ENCODE measurements around the gene SH2B2.

SH2B2 gene

DNA sequence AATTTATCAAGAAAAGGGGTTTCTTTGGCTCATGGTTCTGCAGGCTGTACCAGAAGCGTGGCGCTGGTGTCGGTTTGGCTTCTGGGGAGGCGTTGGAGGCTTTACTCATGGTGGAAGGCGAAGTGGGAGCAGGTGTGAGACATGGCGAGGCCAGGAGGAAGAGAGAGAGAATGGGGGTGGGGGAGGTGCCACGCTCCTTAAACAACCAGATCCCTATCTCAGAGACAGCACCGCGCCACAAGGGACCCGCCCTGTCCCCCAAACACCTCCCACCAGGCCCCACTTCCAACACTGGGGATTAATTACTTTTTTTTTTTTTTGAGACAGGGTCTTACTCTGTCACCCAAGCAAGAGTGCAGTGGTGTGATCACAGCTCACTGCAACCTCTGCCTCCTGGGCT lies 18.0 kb upstream of the SH2B2 start:
- DNase-seq, result no peak

DNA sequence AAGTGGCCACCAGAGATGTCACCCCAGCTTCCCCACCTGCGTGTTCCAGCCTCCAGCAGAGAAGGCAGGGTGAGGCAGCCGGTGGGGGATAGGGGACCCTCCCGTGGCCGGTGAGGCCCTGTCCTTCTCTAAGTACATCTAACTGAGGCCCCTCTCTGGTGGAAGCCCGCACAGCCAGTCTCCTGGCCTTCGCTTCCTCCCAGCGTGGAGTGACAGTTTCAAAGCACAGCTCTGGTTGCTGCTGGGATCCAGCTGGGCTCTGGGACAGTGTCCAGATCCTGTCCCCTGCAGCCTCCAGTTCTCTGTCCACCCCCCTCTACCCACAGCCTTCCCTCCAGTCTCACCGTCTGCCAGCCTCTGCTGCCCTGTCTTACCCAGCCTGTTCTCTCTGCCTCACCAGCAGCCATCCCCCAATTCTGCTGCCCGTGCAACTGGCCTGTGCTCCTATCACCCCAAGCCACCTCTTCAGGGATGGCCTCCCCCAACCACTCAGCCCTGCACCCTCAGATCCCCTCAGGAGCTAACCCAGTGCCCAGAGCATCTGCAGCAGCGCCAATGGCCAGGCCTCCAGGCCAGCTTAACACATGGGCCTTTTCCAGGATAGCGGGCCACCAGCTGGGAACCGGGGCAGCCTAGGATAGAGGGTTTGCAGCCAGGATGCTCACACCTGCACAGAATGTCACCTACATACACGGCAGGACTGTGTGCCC lies 16.3 kb upstream of the SH2B2 start:
- DNase-seq, result no peak

DNA sequence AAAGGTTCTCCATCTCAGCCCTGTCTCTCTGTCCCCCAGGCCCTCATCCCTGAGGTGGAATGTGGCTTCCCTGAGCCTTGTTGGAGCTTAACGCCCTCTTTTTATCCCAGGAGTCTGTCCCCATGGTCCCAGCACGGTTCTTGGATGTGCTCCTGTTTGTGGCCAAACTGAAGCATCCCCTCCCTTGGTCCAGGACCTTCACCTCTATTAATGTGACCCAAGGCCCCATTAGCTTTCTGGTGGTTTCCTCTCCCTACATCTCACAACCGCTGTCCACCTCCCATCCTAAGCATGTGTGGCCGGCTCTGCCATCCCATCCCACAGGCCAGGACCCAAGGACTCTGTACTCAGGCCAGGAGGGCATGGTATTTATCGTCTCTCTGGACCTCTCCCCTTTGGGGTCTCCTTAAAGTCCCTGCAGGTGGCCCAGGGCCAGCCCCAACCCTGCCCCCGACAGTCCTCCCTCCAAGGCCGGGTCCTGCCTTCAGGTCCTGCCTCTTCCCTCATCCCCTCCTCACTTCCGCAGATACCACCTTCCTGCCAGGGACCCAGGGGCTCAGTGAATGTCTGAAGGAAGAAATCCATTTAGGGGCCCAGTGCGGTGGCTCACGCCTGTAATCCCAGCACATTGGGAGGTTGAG lies 15.4 kb upstream of the SH2B2 start:
- DNase-seq, result no peak

DNA sequence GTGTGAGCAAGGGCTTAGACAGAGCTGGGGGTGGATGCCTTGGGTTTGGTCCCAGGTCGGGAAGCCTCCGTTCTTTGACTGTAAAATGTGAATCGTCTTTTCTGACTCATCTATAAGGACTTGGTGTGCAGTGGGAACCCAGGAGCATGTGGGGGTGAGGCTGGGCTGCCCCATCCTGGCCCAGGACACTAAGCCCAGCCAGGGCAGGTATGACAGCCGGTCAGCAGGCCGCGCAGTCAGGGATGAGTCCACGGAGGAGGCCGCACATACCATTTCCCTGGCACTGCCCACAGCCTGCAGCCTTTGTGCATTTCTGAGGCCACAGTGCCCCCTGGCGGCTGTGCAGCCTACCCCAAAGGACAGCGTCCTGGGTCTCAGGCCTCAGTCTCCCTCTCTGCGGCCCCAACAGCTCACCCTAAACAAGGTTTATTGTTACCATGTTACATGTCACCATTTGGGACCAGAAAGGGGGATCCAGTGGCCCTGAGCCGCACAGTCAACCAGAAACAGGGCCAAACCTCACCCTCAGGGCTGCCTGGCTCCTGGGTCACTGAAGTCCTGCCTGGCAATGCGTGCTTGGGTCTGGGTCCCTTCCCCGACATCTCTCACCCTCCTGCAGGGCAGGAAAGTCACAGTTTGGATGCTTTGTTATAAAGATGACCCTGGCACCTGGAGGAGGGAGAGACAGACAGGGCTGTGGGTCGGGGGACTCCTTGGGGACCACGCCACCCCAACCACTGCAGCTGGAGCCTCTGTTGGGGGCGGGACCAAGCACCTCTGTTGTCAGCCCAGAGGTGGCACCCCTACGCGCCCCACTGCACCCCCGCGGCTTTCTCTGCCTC lies 14.4 kb upstream of the SH2B2 start:
- DNase-seq, result peak; percentile 75

DNA sequence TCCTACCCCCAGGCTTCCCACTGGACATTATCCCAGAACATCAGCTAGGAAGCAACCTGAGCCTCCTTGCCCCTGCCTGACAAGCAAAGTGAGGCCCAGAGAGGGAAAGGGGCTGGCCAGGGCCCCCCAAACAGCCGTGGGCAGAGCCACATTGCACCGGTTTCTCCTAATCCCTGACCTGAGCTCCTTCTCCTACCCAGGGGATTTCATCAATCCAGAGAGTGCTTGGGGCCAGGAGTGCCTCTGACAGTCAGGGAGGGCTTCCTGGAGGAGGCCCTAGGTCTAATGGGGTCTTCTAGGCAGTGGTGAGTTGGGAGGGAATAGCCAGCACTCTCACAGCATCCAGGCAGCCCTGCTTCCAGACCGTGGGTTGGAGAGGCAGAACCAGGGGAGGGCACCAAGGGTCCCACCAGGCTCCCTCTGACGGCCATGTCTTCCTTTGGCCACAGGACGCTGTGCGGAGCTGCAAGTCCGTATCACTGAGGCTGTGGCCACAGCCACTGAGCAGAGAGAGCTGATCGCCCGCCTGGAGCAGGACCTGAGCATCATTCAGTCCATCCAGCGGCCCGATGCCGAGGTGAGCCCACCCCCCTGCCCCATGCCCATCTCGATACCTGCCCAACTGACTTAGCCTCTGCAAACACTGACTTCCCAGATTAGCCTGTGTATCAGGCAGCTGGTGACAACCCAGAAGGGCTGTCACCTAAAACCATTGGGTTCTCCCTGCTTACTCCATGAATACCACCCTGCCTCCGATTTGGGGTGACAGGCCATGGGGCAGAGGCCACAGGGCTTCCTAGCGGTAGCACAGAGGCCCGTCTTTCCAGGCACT lies 13.5 kb upstream of the SH2B2 start:
- no peak for DNase-seq

DNA sequence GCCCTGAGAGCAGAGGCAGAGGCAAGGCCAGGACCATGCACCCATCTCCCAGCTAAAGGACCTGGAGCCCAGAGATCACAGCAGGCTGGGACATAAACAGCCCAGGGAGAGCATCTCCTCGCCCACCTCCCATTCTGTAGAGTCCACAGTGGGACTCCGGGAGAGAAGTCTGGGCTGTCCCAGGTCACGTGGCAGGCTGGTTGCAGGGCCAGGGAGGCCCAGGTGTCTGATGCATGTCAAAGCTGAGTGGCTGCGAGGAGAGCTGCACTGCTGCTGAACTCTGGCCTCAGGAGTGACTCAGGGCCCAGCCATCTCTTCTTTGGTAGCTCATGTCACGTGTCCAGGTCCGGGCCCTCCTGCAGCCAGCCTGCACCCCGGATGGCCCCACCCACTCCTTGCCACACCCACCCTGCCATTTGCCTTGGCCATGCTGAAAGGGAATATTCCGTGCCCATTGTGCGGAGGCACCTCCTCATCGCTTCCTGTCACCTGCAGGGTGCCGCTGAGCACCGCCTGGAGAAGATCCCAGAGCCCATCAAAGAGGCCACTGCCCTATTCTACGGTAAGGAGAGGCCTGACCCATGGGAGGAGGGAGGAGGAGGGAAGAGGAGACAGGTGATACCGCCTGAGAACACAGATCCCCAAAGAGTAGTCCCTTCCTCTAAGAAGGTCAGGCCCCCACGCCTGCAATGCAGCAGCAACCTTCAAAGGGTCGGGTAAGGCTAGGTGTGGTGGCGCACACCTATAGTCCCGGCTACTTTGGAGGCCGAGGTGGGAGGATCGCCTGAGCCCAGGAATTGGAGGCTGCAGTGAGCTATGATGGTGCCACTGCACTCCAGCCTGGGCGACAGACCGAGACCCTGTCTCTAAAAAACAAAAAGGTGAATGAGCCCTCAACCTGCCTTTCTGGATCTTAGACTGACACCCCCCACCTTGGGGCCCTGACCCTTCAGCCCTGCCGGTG lies 12.6 kb upstream of the SH2B2 start:
- DNase-seq, result peak; percentile 24

DNA sequence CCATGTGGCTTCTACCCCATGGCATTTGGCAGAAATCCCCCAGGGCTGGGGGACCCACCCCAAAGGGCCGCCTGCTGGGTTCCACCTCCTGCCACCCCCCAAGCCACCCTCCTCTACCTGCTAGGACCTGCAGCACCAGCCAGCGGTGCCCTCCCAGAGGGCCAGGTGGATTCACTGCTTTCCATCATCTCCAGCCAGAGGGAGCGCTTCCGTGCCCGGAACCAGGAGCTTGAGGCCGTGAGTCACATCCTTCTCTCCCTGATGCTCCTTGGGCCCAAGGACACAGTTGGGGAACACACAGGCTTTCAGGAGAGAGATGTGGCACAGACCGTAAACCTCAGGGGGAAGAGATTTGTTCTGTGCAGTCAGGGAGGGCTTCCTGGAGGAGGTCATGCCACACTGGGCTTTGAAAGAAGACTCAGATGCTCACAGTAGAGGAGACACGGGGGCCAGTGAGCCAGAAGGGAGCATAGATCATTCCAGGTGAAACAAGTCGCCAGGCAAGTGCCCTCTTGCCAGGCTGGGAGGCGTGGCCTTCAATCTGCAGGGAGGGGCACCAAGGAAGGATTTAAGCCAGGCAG lies 11.5 kb upstream of the SH2B2 start:
- DNase-seq, result no peak

DNA sequence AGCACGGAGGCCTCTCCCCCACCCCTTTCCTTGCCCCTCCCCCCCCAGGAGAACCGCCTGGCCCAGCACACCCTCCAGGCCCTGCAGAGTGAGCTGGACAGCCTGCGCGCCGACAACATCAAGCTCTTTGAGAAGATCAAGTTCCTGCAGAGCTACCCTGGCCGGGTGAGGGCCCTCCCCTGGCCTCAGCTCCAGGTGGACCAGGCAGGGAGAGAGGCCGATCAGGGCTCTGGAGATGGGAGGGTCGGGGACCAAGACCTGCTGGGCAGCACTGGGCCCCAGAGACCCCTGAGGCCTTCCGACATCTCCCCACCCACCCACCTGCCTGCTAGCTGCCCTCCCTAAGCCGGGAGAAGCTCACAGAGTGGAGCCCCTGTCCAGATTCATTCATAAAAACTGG lies 8.8 kb upstream of the SH2B2 start:
- no peak for DNase-seq

DNA sequence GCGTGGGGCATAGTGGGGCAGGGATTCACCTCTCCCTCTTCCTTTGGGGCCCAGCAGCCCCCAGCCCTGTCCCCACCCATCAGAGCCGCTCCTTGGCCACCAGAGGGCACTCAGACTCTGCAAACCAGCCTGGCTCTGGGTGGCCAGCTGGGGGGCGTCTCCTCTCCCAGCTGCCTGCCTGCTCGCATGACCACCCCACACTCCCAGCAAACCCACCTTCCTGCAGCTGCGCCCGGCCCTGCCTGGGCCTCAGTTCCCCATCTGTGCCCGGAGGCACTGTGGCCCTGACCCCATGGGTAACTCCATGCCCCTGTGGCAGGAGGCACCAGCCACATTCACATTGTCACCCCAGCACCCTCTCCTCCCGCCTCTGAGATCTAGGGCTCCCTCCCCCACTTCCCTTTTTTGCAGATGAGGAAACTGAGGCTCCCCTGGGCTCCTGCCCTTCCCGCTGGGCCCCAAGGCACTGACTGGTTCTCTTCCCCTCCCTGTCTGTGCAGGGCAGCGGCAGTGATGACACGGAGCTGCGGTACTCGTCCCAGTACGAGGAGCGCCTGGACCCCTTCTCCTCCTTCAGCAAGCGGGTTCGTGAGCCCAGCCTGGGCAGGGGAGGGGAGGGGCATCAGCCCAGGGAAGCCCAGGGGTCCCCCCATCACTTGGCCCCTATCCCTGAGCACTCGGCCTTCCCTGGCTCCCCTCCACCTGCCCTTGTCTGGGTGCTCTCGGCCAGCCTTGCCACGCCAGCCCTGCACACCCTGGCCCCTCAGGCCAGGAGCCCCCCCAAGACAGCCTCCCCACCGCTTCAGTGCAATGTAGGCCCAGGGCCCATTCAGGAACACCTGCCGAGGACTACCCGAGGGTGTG lies 6.9 kb upstream of the SH2B2 start:
- peak; percentile 79 for DNase-seq

DNA sequence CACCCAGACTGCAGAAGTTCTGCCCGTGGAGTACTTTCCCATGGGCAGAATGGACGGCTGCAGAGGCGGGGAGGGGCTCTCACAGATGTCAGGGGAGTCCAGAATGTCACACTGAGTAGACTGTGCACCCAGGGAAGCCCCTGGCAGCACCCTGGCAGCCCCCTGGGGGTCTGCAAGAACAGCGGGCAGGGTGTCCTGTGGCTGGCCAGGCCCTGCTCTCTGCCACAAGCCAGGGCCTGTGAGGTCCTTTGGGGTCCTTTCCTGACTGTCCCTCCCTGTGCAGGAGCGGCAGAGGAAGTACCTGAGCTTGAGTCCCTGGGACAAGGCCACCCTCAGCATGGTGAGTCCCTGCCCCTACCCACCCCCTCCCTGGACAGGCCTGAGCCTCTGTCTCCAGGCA lies 6.1 kb upstream of the SH2B2 start:
- no peak for DNase-seq

DNA sequence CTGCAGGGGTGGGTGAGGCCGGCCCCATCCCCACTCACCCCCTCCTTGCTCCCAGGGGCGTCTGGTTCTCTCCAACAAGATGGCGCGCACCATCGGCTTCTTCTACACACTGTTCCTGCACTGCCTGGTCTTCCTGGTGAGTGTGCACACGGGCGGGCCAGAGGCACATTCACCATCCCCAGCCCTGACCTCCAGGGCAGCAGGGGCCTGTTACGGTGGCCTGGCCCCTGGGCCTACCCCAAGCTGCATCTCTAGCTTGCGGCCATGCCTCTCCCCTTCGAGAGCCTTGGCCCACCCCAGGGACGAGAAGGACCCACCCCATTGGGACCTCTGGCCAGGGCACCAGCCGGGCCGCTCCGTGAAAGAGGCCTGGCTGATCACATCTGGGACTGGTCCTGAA lies 4.9 kb upstream of the SH2B2 start:
- DNase-seq, result no peak

DNA sequence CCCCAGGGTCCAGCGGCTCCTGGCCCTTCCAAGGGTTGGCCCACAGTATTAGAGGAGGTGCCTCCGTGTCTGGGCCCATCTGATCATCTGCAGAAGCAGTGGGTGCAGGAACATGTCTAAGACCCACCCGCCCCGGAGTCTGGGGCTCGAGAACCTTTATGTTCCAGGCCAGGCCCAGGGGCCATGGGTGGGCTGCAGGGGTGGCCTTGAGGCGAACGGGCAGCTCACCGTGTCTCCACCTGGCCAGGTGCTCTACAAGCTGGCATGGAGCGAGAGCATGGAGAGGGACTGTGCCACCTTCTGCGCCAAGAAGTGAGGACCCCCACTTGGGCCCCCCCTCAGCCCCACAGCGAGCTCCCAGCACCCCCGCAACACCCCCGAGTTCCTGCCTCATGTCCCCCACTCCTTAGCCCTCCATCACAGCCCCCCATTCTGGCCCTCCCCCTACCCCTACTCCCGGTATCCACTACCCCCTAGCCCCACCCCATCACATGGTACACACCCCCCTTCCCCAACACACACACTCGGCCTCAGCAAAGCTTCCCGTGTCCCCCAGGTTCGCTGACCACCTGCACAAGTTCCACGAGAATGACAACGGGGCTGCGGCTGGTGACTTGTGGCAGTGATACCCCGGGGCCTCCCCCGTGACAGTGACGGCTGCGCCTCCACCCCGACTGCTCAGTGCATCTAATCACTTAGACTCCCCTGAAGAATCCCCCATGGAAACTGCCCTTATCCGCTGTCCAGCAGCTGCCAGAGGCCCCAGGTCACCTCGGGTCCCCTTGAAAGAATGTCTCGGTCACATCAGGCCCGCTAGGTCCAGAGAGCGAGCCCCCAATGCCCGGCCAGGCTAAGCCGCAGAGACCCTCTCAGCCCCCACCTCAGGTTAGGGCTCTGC lies 4.0 kb upstream of the SH2B2 start:
- DNase-seq, result no peak

DNA sequence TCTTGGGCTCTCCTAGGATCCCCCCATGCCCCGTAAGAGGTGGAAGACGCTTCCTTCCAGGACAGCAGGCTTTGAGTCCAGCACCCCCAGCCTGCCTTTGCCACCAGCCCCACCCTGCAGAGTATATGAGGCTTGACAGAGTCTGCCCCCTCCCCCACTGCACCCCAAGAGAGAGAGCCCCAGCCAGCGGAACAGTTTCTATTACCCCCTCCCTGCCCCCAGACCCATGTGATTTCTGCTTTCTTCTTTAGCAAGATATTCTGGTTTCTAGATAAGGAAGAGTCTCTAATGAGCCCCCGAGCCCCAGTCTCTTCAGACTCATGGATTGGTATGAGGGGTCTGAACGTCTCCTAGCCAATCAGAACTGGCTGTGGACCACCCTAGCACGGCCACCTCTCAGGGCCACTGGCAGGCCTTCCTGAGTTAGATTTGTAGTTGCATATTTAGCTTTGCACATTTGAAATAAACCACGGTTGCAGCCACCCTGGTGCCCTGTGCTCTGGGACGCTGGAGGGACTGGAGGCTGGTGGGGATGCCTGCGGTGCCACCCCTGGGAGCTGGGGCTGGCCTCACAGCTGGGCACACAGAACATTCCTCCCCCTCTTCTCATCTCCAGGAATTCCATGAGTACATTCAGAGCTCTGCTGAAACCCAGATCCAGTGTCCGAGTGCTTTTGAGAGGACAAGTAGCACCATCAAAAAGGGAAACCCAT lies 3.0 kb upstream of the SH2B2 start:
- DNase-seq, result no peak

DNA sequence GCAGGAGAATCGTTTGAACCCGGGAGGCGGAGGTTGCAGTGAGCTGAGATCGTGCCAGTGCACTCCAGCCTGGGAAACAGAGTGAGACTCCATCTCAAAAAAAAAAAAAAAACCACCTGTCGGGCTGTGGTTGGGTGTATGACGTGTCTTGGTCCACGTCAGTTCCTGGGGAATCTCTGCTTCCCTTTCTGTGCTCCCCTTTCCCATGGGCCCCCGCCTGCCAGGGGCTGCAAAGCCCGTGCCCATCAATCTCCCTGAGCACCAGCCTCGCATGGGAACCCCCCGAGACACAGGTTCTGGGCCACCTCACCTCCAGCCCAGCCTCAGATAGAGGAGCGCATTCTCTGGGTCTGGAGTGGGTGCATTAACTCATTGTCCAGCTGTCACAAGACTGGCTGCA lies 2.3 kb upstream of the SH2B2 start:
- no peak for DNase-seq

DNA sequence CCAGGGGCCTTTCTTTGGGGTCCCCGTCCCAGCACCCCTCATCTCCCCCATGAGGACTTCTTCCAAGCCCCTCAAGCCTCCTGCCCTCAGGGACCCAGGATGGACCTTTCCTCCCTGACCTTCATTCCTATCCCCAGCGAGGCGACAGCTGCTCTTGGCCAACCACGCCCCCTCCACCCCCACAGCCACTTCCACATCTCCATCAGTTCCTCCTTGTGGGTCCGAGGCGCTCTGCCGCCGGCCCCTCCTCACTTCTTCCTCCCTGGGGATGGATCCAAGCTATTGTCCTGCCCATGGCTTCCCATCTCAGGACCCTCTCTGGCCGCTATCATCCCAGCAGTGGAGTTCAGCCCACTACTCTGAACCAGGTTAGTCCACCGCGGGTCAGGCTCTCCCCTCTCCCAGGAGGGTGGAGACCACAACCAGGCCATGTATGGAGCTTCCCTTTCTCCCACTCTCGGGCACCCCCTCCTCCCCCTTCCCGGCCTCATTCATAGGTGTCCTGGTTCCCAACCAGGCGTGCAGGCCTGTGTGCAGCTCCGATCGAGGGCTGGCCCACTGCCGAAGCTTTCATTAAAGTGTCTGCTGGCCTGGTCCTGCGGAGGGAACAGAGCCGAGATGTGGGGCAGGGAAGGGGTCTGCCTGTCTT lies 1.7 kb upstream of the SH2B2 start:
- no peak for DNase-seq

DNA sequence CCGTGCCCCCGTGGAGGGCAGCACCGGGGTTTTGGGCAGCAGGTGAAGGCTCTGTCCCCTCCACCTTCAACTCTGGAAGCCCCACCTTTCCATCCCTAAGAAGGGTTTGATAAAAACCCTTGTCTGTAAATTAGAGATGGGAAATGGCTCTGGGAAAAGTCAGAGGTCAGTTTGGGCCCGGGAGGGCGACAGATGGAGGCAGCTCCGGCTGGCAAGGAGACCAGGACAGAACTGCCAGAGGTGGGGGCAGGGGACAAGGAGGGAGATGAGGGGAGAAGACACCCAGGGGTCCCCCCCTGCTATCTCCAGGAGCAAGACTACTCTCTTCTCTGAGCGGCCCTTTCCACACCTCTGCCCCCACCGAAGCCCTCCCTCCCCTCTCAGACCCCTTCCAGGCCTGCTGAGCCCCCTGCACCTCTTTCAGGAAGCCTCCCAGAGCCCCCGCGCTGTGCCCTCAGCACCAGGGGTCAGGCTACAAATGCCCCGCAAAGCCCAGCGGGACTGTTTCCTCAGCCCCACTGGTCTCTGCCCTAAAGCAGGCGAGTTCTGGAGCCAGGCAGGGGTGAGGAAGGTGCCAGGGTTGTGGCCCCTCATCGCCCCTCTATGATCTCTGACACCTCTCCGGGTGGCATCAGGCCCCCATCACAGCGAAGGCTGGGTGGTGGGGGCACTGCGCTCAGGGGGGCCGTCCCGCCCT lies 980 bp upstream of the SH2B2 start:
- no peak for DNase-seq
